Osteocyte (in vitro differentiated cells): ENCODE data around the gene ULBP2. TPM values are rescaled to one million over a fixed set of nuclear protein-coding genes. Genes with fewer than 3 reads are reported as not detected.
A peak's percentile ranks its signal among the peaks of the same experiment; 100 is the strongest.
"Not testable (repeated sequence)": the region's sequence is repeated elsewhere in the genome, so short reads cannot be mapped to it uniquely, and the experiment has no call there.

ENCODE experiments used
- DNase-seq: peaks from one replicate; pipeline ENCODE4 v3.0.0; 2021; ENCODE audit warnings: mixed read lengths; ENCODE audit not compliant: unreplicated experiment; ENCODE audit errors: extremely low spot score
- H3K27ac Mint-ChIP-seq: one replicate; pipeline ENCODE4 v1.8.0; 2021; ENCODE audit warnings: mild to moderate bottlenecking, mixed read lengths; ENCODE audit not compliant: unreplicated experiment
- H3K27me3 Mint-ChIP-seq: one replicate; pipeline ENCODE4 v1.8.0; 2021; ENCODE audit warnings: mixed read lengths; ENCODE audit not compliant: unreplicated experiment
- H3K36me3 Mint-ChIP-seq: one replicate; pipeline ENCODE4 v1.8.0; 2021; ENCODE audit warnings: mixed read lengths; ENCODE audit not compliant: unreplicated experiment
- H3K4me1 Mint-ChIP-seq: one replicate; pipeline ENCODE4 v1.8.0; 2021; ENCODE audit warnings: mixed read lengths; ENCODE audit not compliant: unreplicated experiment
- H3K4me3 Mint-ChIP-seq: one replicate; pipeline ENCODE4 v1.8.0; 2021; ENCODE audit warnings: mild to moderate bottlenecking, moderate library complexity, mixed read lengths; ENCODE audit not compliant: unreplicated experiment
- H3K9me3 Mint-ChIP-seq: one replicate; pipeline ENCODE4 v1.8.0; 2021; ENCODE audit warnings: mixed read lengths; ENCODE audit not compliant: unreplicated experiment
- total RNA-seq: library from RNA; stranded (reverse); gene quantifications from 2 replicates; pipeline ENCODE4 v1.2.1, GENCODE V29; 2021
- TF ChIP-seq, protein P1 (sequence below): fragments of 200-600 bp; sonication (generic); IDR thresholded peaks from 2 replicates; pipeline ENCODE4 v1.5.0; 2021; ENCODE audit warnings: antibody characterized with exemption, mild to moderate bottlenecking, moderate library complexity

The ULBP2 gene
- total RNA-seq, 1 donor from 2014 or later, result 2.1 TPM

DNA sequence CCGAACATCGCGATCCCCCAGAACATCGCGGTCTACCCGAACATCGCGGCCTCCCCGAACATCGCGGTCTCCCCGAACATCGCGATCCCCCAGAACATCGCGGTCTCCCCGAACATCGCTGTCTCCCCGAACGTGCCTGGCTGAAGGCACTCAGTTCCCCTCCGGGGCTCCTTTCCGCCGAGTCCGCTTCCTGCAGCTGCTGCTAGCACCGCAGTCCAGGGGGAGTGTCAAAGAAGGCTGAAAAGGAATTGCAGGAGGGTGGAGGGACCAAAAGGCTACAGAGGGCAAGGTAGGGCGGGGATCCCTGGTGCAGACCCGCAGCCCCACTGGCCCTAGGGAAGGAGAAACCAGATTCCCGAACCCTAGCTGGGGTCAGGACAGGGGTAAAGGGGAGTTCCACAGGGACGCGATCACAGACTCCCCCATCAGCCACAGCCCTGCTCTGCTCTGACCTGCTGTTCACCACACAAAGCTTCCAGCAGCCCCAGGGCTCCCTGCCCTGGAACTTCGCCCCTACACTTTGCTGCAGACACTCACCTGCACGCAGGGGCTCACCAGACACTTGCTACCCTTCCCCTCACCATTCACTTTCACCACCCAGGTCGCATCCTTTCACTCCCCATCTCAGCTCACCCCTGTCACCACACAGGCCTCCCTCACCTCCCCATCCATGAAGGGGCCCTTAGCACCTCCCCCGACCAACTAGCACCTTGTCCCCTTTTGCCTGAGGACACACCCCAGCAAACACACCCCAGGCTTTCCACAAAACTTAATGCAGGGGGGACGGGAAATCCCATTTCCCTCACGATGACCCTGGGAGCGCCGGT, 23.6 kb downstream of the ULBP2 start:
- DNase-seq, result no peak
- peaks cover 45% of the 10 kb centered on the region for H3K27me3 Mint-ChIP-seq
- H3K4me1 Mint-ChIP-seq, result peaks cover 23% of the 10 kb centered on the region
- H3K27ac Mint-ChIP-seq, result peak overlapping the region; percentile 70
- H3K4me3 Mint-ChIP-seq, result peak overlapping the region; percentile 84
- H3K36me3 Mint-ChIP-seq, result peaks cover 3% of the 10 kb centered on the region
- TF ChIP-seq, protein P1, sequence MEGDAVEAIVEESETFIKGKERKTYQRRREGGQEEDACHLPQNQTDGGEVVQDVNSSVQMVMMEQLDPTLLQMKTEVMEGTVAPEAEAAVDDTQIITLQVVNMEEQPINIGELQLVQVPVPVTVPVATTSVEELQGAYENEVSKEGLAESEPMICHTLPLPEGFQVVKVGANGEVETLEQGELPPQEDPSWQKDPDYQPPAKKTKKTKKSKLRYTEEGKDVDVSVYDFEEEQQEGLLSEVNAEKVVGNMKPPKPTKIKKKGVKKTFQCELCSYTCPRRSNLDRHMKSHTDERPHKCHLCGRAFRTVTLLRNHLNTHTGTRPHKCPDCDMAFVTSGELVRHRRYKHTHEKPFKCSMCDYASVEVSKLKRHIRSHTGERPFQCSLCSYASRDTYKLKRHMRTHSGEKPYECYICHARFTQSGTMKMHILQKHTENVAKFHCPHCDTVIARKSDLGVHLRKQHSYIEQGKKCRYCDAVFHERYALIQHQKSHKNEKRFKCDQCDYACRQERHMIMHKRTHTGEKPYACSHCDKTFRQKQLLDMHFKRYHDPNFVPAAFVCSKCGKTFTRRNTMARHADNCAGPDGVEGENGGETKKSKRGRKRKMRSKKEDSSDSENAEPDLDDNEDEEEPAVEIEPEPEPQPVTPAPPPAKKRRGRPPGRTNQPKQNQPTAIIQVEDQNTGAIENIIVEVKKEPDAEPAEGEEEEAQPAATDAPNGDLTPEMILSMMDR, result no peak
- H3K9me3 Mint-ChIP-seq, result no peaks in the 10 kb centered on the region

DNA sequence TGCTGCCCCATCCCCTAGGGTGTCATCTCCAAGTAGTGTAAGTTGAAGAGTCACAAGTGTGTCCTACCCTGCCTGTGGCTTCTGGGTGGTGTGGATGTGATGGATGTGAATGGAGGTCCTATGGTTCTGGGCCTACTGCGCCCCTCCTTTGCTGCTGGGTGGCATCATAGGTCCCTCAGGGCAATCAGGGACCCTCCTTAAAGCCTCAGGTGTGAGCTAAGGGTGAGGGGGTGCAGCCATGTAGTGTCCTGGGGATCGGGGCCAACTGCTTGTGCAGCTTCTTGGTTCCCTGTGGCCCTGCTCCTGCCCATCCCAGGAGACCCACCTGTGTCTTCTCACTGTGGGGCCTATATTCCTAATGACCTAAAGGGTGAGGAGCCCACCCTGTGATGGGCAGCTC, 24.5 kb downstream of the ULBP2 start:
- not testable (repeated sequence) for H3K4me3 Mint-ChIP-seq, H3K36me3 Mint-ChIP-seq, DNase-seq, H3K27ac Mint-ChIP-seq, H3K9me3 Mint-ChIP-seq
- peaks cover 23% of the 10 kb centered on the region for H3K4me1 Mint-ChIP-seq
- peaks cover 37% of the 10 kb centered on the region for H3K27me3 Mint-ChIP-seq

DNA sequence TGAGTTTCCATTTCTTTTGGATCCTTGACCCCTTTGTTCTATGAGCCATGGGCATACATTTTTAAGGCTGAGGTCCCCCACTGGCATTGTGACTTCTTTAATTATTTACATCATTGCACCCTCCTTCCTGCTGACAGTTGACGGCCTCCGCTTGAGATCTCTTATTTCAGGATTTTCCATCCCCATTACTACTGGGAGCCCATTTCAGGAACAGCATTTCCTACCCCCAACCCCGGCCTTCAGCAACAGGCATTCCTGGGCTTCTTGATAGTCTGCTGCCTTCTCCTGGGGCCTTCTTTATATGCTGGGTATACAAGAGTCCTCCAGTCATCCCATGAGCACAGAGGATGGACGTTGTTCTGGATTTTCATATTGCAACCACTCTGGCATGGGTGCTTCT, 25.8 kb downstream of the ULBP2 start:
- Mint-ChIP-seq H3K36me3 (peaks cover 12% of the 10 kb centered on the region), H3K4me1 (peaks cover 23% of the 10 kb centered on the region), H3K4me3 (no peak overlapping the region), H3K27me3 (peaks cover 36% of the 10 kb centered on the region), H3K9me3 (peaks cover 4% of the 10 kb centered on the region), H3K27ac (no peak overlapping the region)
- TF ChIP-seq, protein P1, result no peak
- DNase-seq, result no peak

DNA sequence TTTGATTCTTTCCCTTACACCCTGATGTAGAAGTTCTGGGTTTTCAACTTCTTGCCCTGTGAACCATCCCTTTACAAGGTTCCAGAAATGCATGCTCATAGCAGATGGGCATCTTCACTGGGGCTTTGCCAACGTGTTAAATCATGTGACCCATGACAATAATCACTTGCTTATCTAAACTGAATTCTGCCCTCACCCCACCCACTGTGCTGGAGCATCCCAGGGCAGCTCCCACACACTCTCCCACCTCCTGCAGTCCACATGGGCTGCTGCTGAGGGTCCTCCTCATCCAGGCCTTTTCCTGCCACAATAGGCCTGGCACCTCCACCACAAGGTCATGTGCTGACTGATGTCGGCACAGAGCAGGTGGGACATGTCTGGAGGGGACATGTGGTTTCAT, 26.2 kb downstream of the ULBP2 start:
- H3K4me3 Mint-ChIP-seq, H3K9me3 Mint-ChIP-seq, DNase-seq, H3K27ac Mint-ChIP-seq: not testable (repeated sequence)
- peaks cover 12% of the 10 kb centered on the region for H3K36me3 Mint-ChIP-seq
- H3K27me3 Mint-ChIP-seq, result peaks cover 38% of the 10 kb centered on the region
- peaks cover 21% of the 10 kb centered on the region for H3K4me1 Mint-ChIP-seq

DNA sequence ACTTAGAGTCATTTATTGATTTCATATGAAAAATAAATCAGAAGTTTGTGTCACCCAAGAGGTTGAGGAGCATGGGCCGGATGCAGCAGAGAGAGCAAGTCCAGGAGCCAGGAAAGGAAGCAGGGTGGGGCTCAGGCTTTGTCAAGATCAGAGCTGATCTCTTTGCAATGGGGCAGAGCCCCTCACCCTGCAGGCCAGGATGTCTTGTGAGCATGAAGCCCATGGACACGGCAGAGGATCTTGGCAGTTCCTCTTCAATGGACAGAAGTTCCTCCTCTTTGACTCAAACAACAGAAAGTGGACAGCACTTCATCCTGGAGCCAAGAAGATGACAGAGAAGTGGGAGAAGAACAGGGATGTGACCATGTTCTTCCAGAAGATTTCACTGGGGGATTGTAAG, 27.1 kb downstream of the ULBP2 start:
- not testable (repeated sequence) for H3K9me3 Mint-ChIP-seq, H3K27ac Mint-ChIP-seq, DNase-seq, H3K4me3 Mint-ChIP-seq
- peaks cover 16% of the 10 kb centered on the region for H3K4me1 Mint-ChIP-seq
- H3K36me3 Mint-ChIP-seq, result peaks cover 12% of the 10 kb centered on the region
- H3K27me3 Mint-ChIP-seq, result peaks cover 39% of the 10 kb centered on the region

DNA sequence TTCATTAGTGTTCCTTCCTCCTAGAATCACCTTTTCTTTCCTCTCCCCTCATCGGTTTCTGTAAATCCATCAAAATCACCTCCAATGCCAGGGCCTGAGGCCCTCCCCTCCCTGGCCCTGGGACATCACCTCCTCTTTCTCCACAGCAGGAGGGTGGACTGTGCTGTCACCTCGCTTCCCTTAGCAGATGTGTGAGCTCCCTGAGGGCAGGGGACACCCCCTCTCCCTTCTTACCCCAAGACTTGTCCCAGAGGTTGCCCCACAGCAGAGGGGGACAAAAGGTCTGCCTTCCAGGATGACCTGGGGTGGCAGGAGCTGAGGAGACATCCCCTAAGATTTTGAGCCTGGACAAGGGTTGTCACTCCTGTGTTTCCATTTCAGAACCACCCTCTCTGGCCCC, 27.8 kb downstream of the ULBP2 start:
- DNase-seq, result peak; percentile 67
- Mint-ChIP-seq H3K27ac (no peak overlapping the region), H3K27me3 (peaks cover 39% of the 10 kb centered on the region), H3K9me3 (peaks cover 12% of the 10 kb centered on the region), H3K4me3 (no peak overlapping the region), H3K4me1 (peaks cover 10% of the 10 kb centered on the region), H3K36me3 (peaks cover 12% of the 10 kb centered on the region)
- TF ChIP-seq, protein P1, result no peak

DNA sequence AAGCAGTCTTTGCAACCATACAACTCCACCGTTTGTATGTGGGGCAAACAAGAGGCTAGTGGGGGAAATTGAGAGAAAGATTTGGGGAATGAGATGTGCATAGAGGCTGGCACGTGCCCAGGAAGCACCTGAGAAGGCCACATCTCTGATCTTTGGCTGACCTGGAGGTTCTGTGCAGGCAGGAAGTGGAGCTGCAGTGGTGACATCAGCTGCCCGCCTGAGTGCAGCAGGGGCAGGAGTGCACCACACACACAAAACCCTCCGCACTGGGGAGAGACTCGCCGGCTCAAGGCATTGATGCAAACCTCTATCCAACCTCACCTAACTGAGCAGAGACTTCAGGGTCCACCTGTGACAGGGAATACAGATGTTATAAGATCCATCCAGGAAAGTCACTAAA, 32.6 kb downstream of the ULBP2 start:
- Mint-ChIP-seq H3K27me3 (peaks cover 70% of the 10 kb centered on the region), H3K9me3 (peaks cover 12% of the 10 kb centered on the region), H3K36me3 (peaks cover 12% of the 10 kb centered on the region)
- H3K4me1 Mint-ChIP-seq, H3K4me3 Mint-ChIP-seq, H3K27ac Mint-ChIP-seq, DNase-seq: not testable (repeated sequence)
